Prostate gland (tissue), 2 donors: ENCODE data around the gene RPTOR.

Experiments used
- CTCF ChIP-seq, 4 experiments: fragments of 200-600 bp in 2 of 4; fragments of 450-650 bp in 2 of 4; sonication (generic) in 2 of 4; IDR thresholded peaks; 1 replicate in 3 of 4; 2 replicates in 1 of 4; pipeline ENCODE4 v1.5.1; 2016 to 2019; ENCODE audit warnings: antibody characterized with exemption in 4 of 4, mild to moderate bottlenecking in 2 of 4, moderate library complexity in 2 of 4
- POLR2AphosphoS5 ChIP-seq: sonication (generic); formaldehyde crosslinking; IDR thresholded peaks from one replicate; pipeline ENCODE4 v1.6.1; 2017; ENCODE audit warnings: antibody characterized with exemption

DNA sequence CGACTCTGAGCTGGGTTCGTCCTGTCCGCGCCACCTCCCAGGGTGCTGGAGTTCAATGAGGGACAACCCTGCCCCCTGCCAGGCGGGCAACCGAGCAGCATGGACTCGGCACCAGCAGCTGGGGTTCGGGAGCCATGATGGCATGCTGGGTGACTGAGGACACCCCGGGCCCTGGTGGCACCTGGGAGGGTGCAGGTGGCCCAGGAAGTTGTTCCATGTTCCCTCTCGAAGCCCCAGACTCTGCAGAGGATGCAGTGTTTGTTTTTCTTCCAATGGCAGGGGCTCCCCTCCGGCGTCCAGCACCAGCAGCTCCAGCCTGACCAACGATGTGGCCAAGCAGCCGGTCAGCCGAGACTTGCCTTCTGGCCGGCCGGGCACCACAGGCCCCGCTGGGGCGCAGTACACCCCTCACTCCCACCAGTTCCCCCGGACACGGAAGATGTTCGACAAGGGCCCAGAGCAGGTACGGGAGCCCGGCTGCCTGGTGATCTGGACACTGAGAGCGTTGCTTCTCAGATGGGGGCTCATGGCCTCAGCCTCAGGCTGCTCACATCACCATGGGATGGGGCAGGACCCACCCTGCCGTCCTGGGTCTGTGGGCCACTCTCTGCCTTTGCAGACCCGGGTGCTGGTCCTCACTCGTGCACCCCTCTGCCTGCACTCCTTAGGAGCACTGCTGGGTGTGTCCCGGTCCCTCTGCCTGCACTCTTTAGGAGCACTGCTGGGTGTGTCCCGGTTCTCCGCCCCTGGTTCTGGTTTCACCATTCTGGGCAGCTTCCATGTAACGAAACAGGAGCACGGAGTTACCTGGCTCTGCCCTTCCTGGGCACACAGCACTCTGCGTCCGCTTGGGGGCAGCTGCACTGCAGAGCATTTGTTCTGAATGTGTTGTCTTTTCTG, 378.8 kb downstream of the RPTOR start:
- TF ChIP-seq CTCF (IDR thresholded peaks at IDR 0.05) (no peak), POLR2AphosphoS5 (no peak)
